Dendritic cell treated with granulocyte-macrophage colony-stimulating factor and Interleukin-4, amounts not matched to agents 40 ng/mL and 50 ng/mL, for 4 days (primary cell): Measurements from ENCODE around the gene DDAH1.

Source experiments
- H3K27ac Mint-ChIP-seq: one replicate; pipeline ENCODE4 v1.8.0; 2022; ENCODE audit warnings: mild to moderate bottlenecking, mixed read lengths
- H3K27me3 Mint-ChIP-seq: one replicate; pipeline ENCODE4 v1.8.0; 2022; ENCODE audit warnings: mild to moderate bottlenecking, mixed read lengths
- H3K36me3 Mint-ChIP-seq: one replicate; pipeline ENCODE4 v1.8.0; 2022; ENCODE audit warnings: low read depth, mixed read lengths
- H3K4me1 Mint-ChIP-seq: one replicate; pipeline ENCODE4 v1.8.0; 2022; ENCODE audit warnings: low read depth, mixed read lengths
- H3K4me3 Mint-ChIP-seq: one replicate; pipeline ENCODE4 v1.8.0; 2022; ENCODE audit warnings: mild to moderate bottlenecking, moderate library complexity, mixed read lengths
- H3K9me3 Mint-ChIP-seq: one replicate; pipeline ENCODE4 v1.8.0; 2022; ENCODE audit warnings: mixed read lengths
- intact Hi-C: fragments of 100-400 bp; cut with micrococcal nuclease; formaldehyde crosslinking; loops from one replicate; pipeline ENCODE4 v1.15.0; 2022

Gene DDAH1

GRCh38 chr1:85463731-85464496, 1.0 kb downstream of the DDAH1 start:
- peaks cover 43% of the 10 kb centered on the region for H3K27me3 Mint-ChIP-seq
- peaks cover 9% of the 10 kb centered on the region for H3K9me3 Mint-ChIP-seq
- H3K4me3 Mint-ChIP-seq = peak overlapping the region; percentile 75
- no peaks in the 10 kb centered on the region for H3K36me3 Mint-ChIP-seq
- no peak overlapping the region for H3K27ac Mint-ChIP-seq
- H3K4me1 Mint-ChIP-seq = peaks cover 11% of the 10 kb centered on the region
- intact Hi-C loops = no loop called here

GRCh38 chr1:85462931-85463649, 1.9 kb downstream of the DDAH1 start:
- H3K4me3 Mint-ChIP-seq = no peak overlapping the region
- H3K27me3 Mint-ChIP-seq = peaks cover 41% of the 10 kb centered on the region
- H3K36me3 Mint-ChIP-seq = no peaks in the 10 kb centered on the region
- peaks cover under 1% of the 10 kb centered on the region for H3K9me3 Mint-ChIP-seq
- H3K4me1 Mint-ChIP-seq = peaks cover 11% of the 10 kb centered on the region
- no peak overlapping the region for H3K27ac Mint-ChIP-seq
- intact Hi-C loops = no loop called here

- Mint-ChIP-seq H3K27me3 (peaks cover 37% of the 10 kb centered on the region), H3K4me1 (peaks cover 11% of the 10 kb centered on the region), H3K4me3 (no peak overlapping the region), H3K9me3 (no peaks in the 10 kb centered on the region), H3K27ac (no peak overlapping the region), H3K36me3 (no peaks in the 10 kb centered on the region)
- intact Hi-C loops = no loop called here
These were observed 3.6 kb downstream of the DDAH1 start for GRCh38 chr1:85461216-85461918.

DNA sequence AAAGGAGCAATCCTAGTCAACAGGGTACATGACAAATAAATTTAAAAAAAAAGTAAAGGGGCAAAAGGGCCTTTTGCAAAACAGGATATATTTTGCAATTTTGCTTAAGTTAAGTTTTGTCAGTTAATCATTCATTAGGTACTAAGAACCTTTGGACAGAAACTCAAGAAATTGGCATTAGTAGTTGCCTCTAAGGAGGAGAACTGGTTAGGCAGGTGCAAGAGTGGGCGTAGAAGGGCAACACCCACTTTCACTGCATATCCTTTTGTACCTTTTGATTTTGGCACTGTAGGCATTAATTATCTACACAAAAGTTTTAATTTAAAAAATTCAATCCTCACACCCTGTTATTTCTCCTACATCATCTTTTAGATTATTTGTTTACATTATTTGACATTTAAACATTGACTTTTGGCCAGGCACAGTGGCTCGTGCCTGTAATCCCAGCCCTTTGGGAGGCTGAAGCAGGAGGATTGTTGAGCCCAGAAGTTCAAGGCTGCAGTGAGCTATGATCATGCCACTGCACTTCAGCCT, 4.3 kb downstream of the DDAH1 start:
- Mint-ChIP-seq H3K4me1 (peaks cover 11% of the 10 kb centered on the region), H3K9me3 (no peaks in the 10 kb centered on the region), H3K36me3 (no peaks in the 10 kb centered on the region), H3K27ac (no peak overlapping the region), H3K27me3 (peaks cover 29% of the 10 kb centered on the region), H3K4me3 (no peak overlapping the region)
- intact Hi-C loops = no loop called here

DNA sequence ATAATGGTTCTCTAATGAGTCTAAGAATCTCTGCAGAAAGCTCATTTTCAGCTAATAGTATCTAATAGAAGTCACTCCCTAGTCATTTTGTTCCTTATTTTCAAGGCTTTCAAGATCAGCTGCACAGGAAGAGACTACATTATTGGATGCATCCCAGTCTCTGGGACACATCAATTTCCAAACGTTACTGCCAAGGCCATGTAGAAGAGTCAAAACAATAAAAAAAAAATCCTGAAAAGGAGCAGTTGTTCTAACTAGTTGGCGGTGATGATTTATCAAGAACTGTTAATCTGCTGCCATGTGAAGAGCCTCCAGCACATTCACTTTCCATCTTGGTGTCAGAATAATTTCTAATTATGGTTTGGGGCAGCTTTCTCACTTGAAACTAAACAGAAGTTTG, 5.7 kb downstream of the DDAH1 start:
- Mint-ChIP-seq H3K4me1 (peaks cover 6% of the 10 kb centered on the region), H3K27me3 (peaks cover 20% of the 10 kb centered on the region), H3K4me3 (no peak overlapping the region), H3K36me3 (no peaks in the 10 kb centered on the region), H3K9me3 (no peaks in the 10 kb centered on the region), H3K27ac (no peak overlapping the region)
- intact Hi-C loops = no loop called here

- no peaks in the 10 kb centered on the region for H3K4me1 Mint-ChIP-seq
- no peaks in the 10 kb centered on the region for H3K27me3 Mint-ChIP-seq
- H3K9me3 Mint-ChIP-seq = no peaks in the 10 kb centered on the region
- no peak overlapping the region for H3K27ac Mint-ChIP-seq
- H3K36me3 Mint-ChIP-seq = no peaks in the 10 kb centered on the region
- intact Hi-C loops = no loop called here
- H3K4me3 Mint-ChIP-seq = no peak overlapping the region
These were observed 10.7 kb downstream of the DDAH1 start for GRCh38 chr1:85454214-85454613.

DNA sequence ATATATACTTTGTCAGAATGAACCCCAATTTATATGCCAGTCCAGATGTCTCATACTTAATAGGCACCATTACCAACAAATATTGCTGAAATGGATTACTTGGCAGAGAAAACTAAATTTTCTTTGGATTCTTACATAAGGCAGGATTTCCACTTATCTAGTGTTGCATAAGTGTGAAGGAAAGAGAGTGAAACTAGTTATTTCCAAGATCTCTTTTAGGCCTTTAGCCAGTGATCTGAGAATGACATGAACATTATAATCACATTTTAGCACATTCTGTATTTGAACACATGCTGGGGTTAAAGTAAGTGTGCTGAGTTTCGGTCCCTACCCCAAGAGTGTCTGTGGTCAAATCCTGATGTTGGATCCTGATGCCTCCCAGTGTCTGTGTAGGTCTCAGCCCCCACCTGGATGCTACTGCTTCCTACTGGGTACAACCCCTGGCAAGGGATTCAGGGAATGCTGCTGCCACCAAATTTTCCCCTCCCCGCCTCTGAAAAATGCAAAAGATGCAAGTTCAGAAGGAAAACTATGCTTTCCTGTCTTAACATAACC, 11.2 kb downstream of the DDAH1 start:
- H3K27me3 Mint-ChIP-seq = no peaks in the 10 kb centered on the region
- no peaks in the 10 kb centered on the region for H3K4me1 Mint-ChIP-seq
- intact Hi-C loops = no loop called here
- no peak overlapping the region for H3K4me3 Mint-ChIP-seq
- no peak overlapping the region for H3K27ac Mint-ChIP-seq
- no peaks in the 10 kb centered on the region for H3K36me3 Mint-ChIP-seq
- H3K9me3 Mint-ChIP-seq = no peaks in the 10 kb centered on the region

DNA sequence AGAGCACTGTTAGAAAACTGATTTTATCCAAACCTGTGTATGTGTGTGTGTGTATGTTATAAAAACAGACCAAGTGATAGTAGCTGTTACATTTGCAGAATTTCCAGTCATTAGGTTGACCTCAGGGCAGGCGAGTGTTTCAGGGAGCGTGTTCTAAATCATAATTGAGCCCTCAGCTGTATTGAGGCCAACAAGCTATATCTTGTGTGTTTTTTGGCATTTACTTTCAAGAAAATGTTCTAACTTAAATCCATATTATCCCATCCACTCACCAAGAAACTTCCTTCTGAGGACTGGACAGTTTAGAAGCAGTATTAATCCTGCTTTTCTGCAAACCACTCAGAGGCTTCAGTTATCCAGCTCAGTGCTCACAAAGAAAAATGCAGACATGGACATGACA, 12.0 kb downstream of the DDAH1 start:
- H3K9me3 Mint-ChIP-seq = no peaks in the 10 kb centered on the region
- H3K4me1 Mint-ChIP-seq = no peaks in the 10 kb centered on the region
- intact Hi-C loops = no loop called here
- H3K4me3 Mint-ChIP-seq = no peak overlapping the region
- H3K27me3 Mint-ChIP-seq = no peaks in the 10 kb centered on the region
- no peaks in the 10 kb centered on the region for H3K36me3 Mint-ChIP-seq
- no peak overlapping the region for H3K27ac Mint-ChIP-seq

DNA sequence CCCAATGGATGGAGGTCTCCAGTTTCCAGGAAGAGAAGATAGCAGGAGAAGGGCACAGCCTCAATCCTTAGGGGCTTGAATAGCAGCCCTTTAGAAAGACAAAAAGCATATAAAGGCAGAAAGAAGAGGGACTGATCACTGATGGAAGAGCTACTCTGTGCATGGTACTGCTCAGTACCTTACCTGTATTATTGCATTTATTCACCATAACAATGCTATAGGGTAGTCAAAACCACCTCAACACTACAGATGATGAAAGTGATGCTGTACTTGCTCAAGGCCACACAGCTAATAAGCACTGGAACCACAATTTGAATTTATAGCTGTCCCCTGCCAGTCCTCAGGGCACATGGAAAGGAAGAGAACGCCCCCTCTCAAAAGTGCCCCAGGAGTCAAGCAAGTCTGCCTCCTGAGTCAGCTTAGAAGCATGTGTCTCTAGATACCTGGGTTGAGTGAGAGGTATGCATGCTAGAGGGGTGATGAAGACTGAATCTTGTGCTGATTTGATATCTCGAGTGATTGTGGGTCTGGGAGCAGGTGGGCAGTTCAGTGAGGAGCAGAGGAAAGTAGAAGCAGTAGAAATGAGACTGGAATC, 13.6 kb downstream of the DDAH1 start:
- no peak overlapping the region for H3K27ac Mint-ChIP-seq
- peaks cover 6% of the 10 kb centered on the region for H3K9me3 Mint-ChIP-seq
- H3K4me1 Mint-ChIP-seq = no peaks in the 10 kb centered on the region
- intact Hi-C loops = no loop called here
- H3K4me3 Mint-ChIP-seq = no peak overlapping the region
- no peaks in the 10 kb centered on the region for H3K27me3 Mint-ChIP-seq
- H3K36me3 Mint-ChIP-seq = no peaks in the 10 kb centered on the region

- Mint-ChIP-seq H3K4me1 (no peaks in the 10 kb centered on the region), H3K27me3 (no peaks in the 10 kb centered on the region), H3K4me3 (no peak overlapping the region), H3K36me3 (no peaks in the 10 kb centered on the region), H3K9me3 (peaks cover 6% of the 10 kb centered on the region), H3K27ac (no peak overlapping the region)
- intact Hi-C loops = no loop called here
These were observed 14.1 kb downstream of the DDAH1 start for GRCh38 chr1:85450832-85451231.

DNA sequence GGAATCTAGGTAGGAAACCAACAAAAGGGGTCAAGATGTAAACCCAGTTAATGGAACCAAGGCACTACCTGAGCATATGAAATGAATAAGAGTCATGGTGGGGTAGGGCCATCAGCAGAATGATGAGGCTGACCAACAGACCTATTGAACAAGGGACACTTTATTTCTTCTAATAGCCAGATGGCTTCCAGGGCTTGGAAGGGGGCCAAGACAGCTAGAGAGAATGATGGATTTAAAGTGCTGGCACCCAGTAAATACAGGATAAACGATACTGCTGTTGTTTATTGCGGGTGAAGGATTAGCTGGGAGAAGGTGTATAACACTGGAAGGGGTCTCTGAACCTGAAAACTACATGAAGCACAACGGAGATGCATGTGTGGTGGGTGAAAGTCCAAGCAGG, 15.6 kb downstream of the DDAH1 start:
- Mint-ChIP-seq H3K27me3 (no peaks in the 10 kb centered on the region), H3K36me3 (no peaks in the 10 kb centered on the region), H3K4me3 (no peak overlapping the region), H3K4me1 (no peaks in the 10 kb centered on the region), H3K27ac (no peak overlapping the region), H3K9me3 (peaks cover 6% of the 10 kb centered on the region)
- intact Hi-C loops = no loop called here

DNA sequence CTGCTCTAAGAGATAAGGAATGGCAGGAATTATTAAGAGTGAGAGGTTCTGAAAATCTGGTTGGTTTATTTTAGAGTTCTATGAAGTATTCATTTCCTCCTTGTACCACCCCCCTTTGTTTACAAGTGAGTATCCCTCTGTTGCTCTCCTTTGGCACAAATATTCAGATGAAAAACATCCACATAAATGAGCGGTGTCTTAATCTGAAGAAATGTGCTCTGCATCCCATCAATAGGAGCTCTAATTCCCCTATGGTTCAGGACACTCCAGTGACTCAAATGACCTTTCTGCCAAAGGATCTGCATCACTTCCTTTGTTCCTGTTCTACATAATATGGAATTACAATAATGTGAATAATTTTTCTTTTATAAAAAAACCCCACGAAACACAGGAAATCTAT, 16.6 kb downstream of the DDAH1 start:
- Mint-ChIP-seq H3K9me3 (peaks cover 6% of the 10 kb centered on the region), H3K36me3 (no peaks in the 10 kb centered on the region), H3K4me1 (no peaks in the 10 kb centered on the region), H3K4me3 (no peak overlapping the region), H3K27me3 (peaks cover 1% of the 10 kb centered on the region), H3K27ac (no peak overlapping the region)
- intact Hi-C loops = no loop called here

GRCh38 chr1:85447006-85447943, 17.7 kb downstream of the DDAH1 start:
- Mint-ChIP-seq H3K27me3 (peaks cover 1% of the 10 kb centered on the region), H3K27ac (no peak overlapping the region), H3K36me3 (no peaks in the 10 kb centered on the region), H3K9me3 (peaks cover 6% of the 10 kb centered on the region), H3K4me1 (no peaks in the 10 kb centered on the region), H3K4me3 (no peak overlapping the region)
- intact Hi-C loops = no loop called here
